Measurements from ENCODE around the gene VANGL1. TPM values are rescaled to one million over a fixed set of nuclear protein-coding genes. Genes with fewer than 3 reads are reported as not detected.

The VANGL1 gene
- total RNA-seq, 1 donor from 2014 or later, result 8.5 TPM

- H3F3A ChIP-seq (ENCODE audit: low read depth), result no peaks in the 10 kb centered on the region
- no peak overlapping the region for H3K4me3 ChIP-seq
- H3K4me1 ChIP-seq, result no peaks in the 10 kb centered on the region
- H3K9ac ChIP-seq, result no peak overlapping the region
- H4K20me1 ChIP-seq (ENCODE audit: low read depth), result no peaks in the 10 kb centered on the region
- Mint-ChIP-seq H3K4me1 (peaks cover under 1% of the 10 kb centered on the region), H3K27ac (no peak overlapping the region), H3K9me3 (no peaks in the 10 kb centered on the region), H3K36me3 (peaks cover 11% of the 10 kb centered on the region), H3K4me3 (no peak overlapping the region), H3K27me3 (ENCODE audit: insufficient read depth, low read depth) (peaks cover 2% of the 10 kb centered on the region)
- no peak overlapping the region for H3K4me2 ChIP-seq
- H3K27me3 ChIP-seq, result no peaks in the 10 kb centered on the region
- no peak for TF ChIP-seq EZH2 (IDR thresholded peaks at IDR 0.05)
- TF ChIP-seq EZH2phosphoT487 (IDR thresholded peaks at IDR 0.05), result no peak
- H2AFZ ChIP-seq (replicated peaks), result no peak overlapping the region
- no peaks in the 10 kb centered on the region for H3K9me3 ChIP-seq (ENCODE audit: low read depth)
- no peaks in the 10 kb centered on the region for H3K36me3 ChIP-seq
- H3K27ac ChIP-seq, result no peak overlapping the region
- no peaks in the 10 kb centered on the region for H3K79me2 ChIP-seq (ENCODE audit: low read depth)
- no peak for DNase-seq (ENCODE audit: low spot score)
These were observed 46.0 kb downstream of the VANGL1 start for GRCh38 chr1:115687744-115688143.

DNA sequence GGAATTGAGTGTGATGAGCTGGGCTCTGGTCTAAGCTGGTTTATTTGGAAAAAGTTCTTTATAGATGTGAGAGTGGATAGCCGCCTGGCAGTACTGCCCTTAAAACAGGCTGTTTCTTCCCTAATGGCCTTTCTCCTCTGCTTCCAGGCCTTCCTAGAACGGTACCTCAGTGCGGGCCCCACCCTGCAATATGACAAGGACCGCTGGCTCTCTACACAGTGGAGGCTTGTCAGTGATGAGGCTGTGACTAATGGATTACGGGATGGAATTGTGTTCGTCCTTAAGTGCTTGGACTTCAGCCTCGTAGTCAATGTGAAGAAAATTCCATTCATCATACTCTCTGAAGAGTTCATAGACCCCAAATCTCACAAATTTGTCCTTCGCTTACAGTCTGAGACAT is 49.2 kb downstream of the VANGL1 start:
- Mint-ChIP-seq H3K9me3 (no peaks in the 10 kb centered on the region), H3K36me3 (peaks cover 7% of the 10 kb centered on the region), H3K4me1 (peaks cover 23% of the 10 kb centered on the region), H3K27ac (no peak overlapping the region), H3K27me3 (ENCODE audit: insufficient read depth, low read depth) (peaks cover 2% of the 10 kb centered on the region), H3K4me3 (no peak overlapping the region)
- Histone ChIP-seq H3K9me3 (ENCODE audit: low read depth) (no peaks in the 10 kb centered on the region), H3K27me3 (no peaks in the 10 kb centered on the region), H3F3A (ENCODE audit: low read depth) (no peaks in the 10 kb centered on the region), H4K20me1 (ENCODE audit: low read depth) (no peaks in the 10 kb centered on the region), H3K27ac (no peak overlapping the region), H3K4me2 (no peak overlapping the region), H3K4me3 (no peak overlapping the region), H3K9ac (no peak overlapping the region), H2AFZ (replicated peaks) (no peak overlapping the region), H3K79me2 (ENCODE audit: low read depth) (no peaks in the 10 kb centered on the region), H3K36me3 (no peaks in the 10 kb centered on the region), H3K4me1 (peaks cover 15% of the 10 kb centered on the region)
- TF ChIP-seq EZH2 (IDR thresholded peaks at IDR 0.05) (no peak), EZH2phosphoT487 (IDR thresholded peaks at IDR 0.05) (no peak)
- TF ChIP-seq, protein P1, sequence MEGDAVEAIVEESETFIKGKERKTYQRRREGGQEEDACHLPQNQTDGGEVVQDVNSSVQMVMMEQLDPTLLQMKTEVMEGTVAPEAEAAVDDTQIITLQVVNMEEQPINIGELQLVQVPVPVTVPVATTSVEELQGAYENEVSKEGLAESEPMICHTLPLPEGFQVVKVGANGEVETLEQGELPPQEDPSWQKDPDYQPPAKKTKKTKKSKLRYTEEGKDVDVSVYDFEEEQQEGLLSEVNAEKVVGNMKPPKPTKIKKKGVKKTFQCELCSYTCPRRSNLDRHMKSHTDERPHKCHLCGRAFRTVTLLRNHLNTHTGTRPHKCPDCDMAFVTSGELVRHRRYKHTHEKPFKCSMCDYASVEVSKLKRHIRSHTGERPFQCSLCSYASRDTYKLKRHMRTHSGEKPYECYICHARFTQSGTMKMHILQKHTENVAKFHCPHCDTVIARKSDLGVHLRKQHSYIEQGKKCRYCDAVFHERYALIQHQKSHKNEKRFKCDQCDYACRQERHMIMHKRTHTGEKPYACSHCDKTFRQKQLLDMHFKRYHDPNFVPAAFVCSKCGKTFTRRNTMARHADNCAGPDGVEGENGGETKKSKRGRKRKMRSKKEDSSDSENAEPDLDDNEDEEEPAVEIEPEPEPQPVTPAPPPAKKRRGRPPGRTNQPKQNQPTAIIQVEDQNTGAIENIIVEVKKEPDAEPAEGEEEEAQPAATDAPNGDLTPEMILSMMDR (IDR thresholded peaks at IDR 0.05), result no peak
- no peak for DNase-seq (ENCODE audit: low spot score)

- Histone ChIP-seq H3K9me3 (ENCODE audit: low read depth) (no peaks in the 10 kb centered on the region), H3K36me3 (no peaks in the 10 kb centered on the region), H3K4me1 (peaks cover 25% of the 10 kb centered on the region), H3K4me2 (no peak overlapping the region), H3K4me3 (no peak overlapping the region), H4K20me1 (ENCODE audit: low read depth) (no peaks in the 10 kb centered on the region), H3K27ac (no peak overlapping the region), H3F3A (ENCODE audit: low read depth) (no peaks in the 10 kb centered on the region), H3K79me2 (ENCODE audit: low read depth) (no peaks in the 10 kb centered on the region), H3K27me3 (no peaks in the 10 kb centered on the region), H3K9ac (no peak overlapping the region), H2AFZ (replicated peaks) (no peak overlapping the region)
- Mint-ChIP-seq H3K27ac (no peak overlapping the region), H3K27me3 (ENCODE audit: insufficient read depth, low read depth) (peaks cover 2% of the 10 kb centered on the region), H3K9me3 (no peaks in the 10 kb centered on the region), H3K4me3 (no peak overlapping the region), H3K4me1 (peaks cover 26% of the 10 kb centered on the region), H3K36me3 (peaks cover 7% of the 10 kb centered on the region)
- no peak for TF ChIP-seq EZH2 (IDR thresholded peaks at IDR 0.05)
- TF ChIP-seq, protein P1 (IDR thresholded peaks at IDR 0.05), result no peak
- TF ChIP-seq EZH2phosphoT487 (IDR thresholded peaks at IDR 0.05), result no peak
- DNase-seq (ENCODE audit: low spot score), result no peak
These were observed 50.5 kb downstream of the VANGL1 start for GRCh38 chr1:115692224-115692623.

DNA sequence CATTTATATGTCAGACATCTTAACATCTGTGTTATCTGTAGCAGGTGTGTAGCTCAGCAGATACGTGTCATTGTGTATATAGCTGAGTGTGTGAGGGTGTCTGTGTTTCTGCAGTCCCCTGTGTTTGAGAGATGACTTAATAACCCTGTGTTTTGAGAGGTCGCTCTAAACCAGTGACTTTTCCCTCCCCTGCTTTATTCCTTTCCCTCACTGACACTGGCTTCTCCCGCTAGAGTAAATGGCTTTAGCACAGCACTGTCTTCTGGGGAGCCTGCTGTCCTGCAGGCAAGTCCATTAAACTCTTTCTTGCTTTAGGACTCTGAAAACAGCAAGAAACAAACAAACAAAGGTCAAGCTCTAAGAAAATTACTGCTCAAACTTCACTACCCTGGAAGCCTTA is 53.0 kb downstream of the VANGL1 start:
- Histone ChIP-seq H4K20me1 (ENCODE audit: low read depth) (no peaks in the 10 kb centered on the region), H3K36me3 (no peaks in the 10 kb centered on the region), H3K27ac (no peak overlapping the region), H3K4me3 (no peak overlapping the region), H3K9ac (no peak overlapping the region), H3K27me3 (no peaks in the 10 kb centered on the region), H3K9me3 (ENCODE audit: low read depth) (no peaks in the 10 kb centered on the region), H3K4me2 (no peak overlapping the region), H2AFZ (replicated peaks) (no peak overlapping the region), H3K4me1 (peaks cover 25% of the 10 kb centered on the region), H3F3A (ENCODE audit: low read depth) (no peaks in the 10 kb centered on the region), H3K79me2 (ENCODE audit: low read depth) (no peaks in the 10 kb centered on the region)
- peaks cover 26% of the 10 kb centered on the region for H3K4me1 Mint-ChIP-seq
- TF ChIP-seq, protein P1 (IDR thresholded peaks at IDR 0.05), result no peak
- TF ChIP-seq EZH2 (IDR thresholded peaks at IDR 0.05) (no peak), EZH2phosphoT487 (IDR thresholded peaks at IDR 0.05) (no peak)
- H3K4me3 Mint-ChIP-seq, result no peak overlapping the region
- DNase-seq (ENCODE audit: low spot score), result peak; percentile 23
- peaks cover 2% of the 10 kb centered on the region for H3K27me3 Mint-ChIP-seq (ENCODE audit: insufficient read depth, low read depth)
- H3K27ac Mint-ChIP-seq, result peak overlapping the region; percentile 72
- peaks cover 7% of the 10 kb centered on the region for H3K36me3 Mint-ChIP-seq
- H3K9me3 Mint-ChIP-seq, result no peaks in the 10 kb centered on the region

All from neural progenitor cell (in vitro differentiated cells).